Esophagus (tissue), 2 donors: ENCODE data around the gene MGRN1. TPM values are rescaled to one million over a fixed set of nuclear protein-coding genes. Genes with fewer than 3 reads are reported as not detected.
A peak's percentile ranks its signal among the peaks of the same experiment; 100 is the strongest.

Source experiments
- H3K27ac ChIP-seq, 2 donors: one replicate each; pipeline ENCODE4 v1.5.1; 2013; ENCODE audit warnings: low read depth in 2 of 2, mild to moderate bottlenecking in 2 of 2, inconsistent platforms in 1 of 2, low read length in 1 of 2, moderate library complexity in 1 of 2
- H3K27me3 ChIP-seq, 2 donors: one replicate each; pipeline ENCODE4 v1.6.1; 2013; ENCODE audit warnings: low read length in 2 of 2, control low read depth in 1 of 2, mild to moderate bottlenecking in 1 of 2; ENCODE audit not compliant: insufficient read depth in 2 of 2, control insufficient read depth in 1 of 2
- H3K36me3 ChIP-seq, 2 donors: one replicate each; pipeline ENCODE4 v1.6.1; 2013; ENCODE audit warnings: low read length in 1 of 2; ENCODE audit not compliant: control insufficient read depth in 2 of 2, insufficient read depth in 2 of 2
- H3K4me1 ChIP-seq, 2 donors: one replicate each; pipeline ENCODE4 v1.6.1; 2013; ENCODE audit warnings: low read length in 1 of 2; ENCODE audit not compliant: control insufficient read depth in 2 of 2, insufficient read depth in 2 of 2
- H3K4me3 ChIP-seq, 2 donors: one replicate each; pipeline ENCODE4 v1.5.1; 2013; ENCODE audit warnings: low read length in 2 of 2, mild to moderate bottlenecking in 2 of 2, low read depth in 1 of 2, moderate library complexity in 1 of 2
- H3K9me3 ChIP-seq, 2 donors: one replicate each; pipeline ENCODE4 v1.6.1; 2013; ENCODE audit warnings: mild to moderate bottlenecking in 2 of 2, low read depth in 1 of 2, low read length in 1 of 2, moderate library complexity in 1 of 2; ENCODE audit not compliant: control insufficient read depth in 2 of 2, insufficient read depth in 1 of 2
- WGBS, 2 donors: extraction: QIAGEN DNeasy Blood & Tissue Kit; methylation state at CpG; one replicate each; pipeline ENCODE4 v1.1.7; 2013; 5-methylcytosine and 5-hydroxymethylcytosine counted together
- polyA plus RNA-seq, 2 donors: library from polyadenylated mRNA; stranded (reverse); fragments of 200-250 nt; gene quantifications; one replicate each; pipeline ENCODE4 v1.2.3, GENCODE V29; 2013
- donor health status: healthy with polysubstance abuse.
- donor health status: Bipolar disorder and iron deficiency.

The MGRN1 gene
- polyA plus RNA-seq, 2 donors: 10.9 to 15.1 TPM

DNA sequence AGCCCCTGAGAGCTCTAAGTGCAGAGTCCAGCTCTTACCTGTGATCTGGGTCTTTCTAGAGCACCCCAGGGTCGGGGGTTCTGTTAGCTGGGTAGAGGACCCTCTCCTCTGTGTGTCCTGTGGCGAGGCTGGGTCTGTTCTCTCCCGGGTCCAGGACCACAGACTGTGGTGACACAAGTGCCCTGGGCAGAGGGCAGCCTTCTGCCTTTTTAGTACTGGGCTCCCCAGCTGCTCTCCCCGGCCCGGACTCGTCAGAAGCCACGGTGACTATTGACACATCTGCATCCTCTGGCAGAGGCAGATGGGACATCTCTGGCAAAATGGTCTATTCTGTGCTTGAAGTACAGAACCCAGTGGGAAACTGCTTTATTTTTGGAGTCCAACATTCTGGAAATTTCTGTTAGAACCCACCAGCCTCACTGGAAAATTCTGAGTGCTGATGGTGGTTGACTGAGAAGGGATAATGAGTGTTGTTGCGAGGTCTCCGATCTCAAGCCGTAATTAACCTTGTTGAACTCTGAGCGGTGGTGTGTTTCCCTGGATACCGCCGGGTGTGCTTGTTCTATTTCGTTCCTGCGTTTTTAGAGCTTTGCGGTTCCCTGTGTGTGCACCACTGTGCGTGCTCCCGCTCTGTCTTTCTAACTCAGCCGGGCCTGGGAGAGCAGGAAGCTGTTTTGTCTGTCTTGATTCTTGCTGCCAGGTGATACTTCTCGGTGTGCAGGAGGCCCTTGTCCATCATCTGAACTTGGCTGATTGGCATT lies 42.8 kb downstream of the MGRN1 start:
- H3K27me3 ChIP-seq: no peaks in the 10 kb centered on the region
- peaks cover 0 to 9% of the 10 kb centered on the region in 2 donors for H3K4me1 ChIP-seq
- peaks cover 11 to 47% of the 10 kb centered on the region in 2 donors for H3K36me3 ChIP-seq
- no peak overlapping the region for H3K27ac ChIP-seq
- H3K9me3 ChIP-seq: no peaks in the 10 kb centered on the region
- H3K4me3 ChIP-seq: no peak overlapping the region
- WGBS, 2 donors: 93 to 95% methylated on average over 20 of the region's 20 CpGs

DNA sequence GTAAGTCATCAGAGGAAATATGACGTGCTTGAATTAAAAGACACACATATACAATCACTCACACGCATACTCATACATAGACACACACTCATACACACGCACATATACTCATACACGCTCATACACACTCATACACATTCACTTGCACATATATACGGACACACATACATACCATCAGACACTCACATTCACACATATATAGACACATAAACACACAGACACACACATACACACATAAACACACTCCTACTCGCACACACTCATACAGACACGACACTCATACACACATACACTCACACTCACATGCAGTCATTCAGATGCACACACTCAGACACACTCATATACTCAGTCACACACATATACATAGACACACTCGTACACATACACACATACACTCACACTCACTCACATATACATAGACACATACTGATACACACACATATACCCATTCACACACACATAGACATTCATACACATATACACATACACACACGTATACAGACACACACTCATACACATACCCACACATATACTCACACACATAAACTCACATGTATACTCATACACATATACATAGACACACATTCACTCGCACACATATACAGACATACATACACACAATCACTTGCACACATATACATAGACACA lies 43.8 kb downstream of the MGRN1 start:
- Histone ChIP-seq H3K27ac (no peak overlapping the region), H3K36me3 (peaks cover 13 to 54% of the 10 kb centered on the region in 2 donors), H3K27me3 (no peaks in the 10 kb centered on the region), H3K4me1 (peaks cover 0 to 9% of the 10 kb centered on the region in 2 donors), H3K4me3 (no peak overlapping the region), H3K9me3 (no peaks in the 10 kb centered on the region)
- WGBS, 2 donors: 95% methylated on average over 10 of the region's 10 CpGs

DNA sequence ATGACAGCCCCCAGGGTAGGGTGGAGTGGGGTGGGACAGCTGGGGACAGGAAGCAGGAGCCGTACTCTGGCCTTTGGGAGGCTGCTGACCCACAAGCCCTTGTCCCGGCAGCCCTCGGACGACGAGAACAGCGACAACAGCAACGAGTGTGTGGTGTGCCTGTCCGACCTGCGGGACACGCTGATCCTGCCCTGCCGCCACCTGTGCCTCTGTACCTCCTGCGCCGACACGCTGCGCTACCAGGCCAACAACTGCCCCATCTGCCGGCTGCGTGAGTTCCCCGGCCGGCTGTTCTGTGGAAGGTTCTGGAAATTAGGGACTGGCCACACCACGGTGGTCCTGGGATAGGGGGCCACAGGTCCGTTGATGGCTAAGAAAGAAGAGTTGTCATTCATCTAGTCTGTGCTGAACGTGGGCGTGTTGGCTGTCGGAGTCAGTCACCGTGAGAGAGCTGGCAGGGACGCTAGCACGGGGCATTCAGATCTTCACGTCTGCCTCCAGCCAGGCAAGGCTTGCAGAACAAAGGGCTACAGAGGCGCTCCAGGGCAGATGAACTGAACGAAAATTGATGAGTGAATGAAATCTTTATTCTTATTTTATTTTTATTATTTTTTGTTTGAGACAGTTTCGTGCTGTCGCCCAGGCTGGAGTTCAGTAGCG lies 48.9 kb downstream of the MGRN1 start:
- H3K27me3 ChIP-seq: no peaks in the 10 kb centered on the region
- H3K36me3 ChIP-seq: peaks cover 6 to 44% of the 10 kb centered on the region in 2 donors
- H3K4me1 ChIP-seq: peaks cover 0 to 2% of the 10 kb centered on the region in 2 donors
- no peak overlapping the region for H3K4me3 ChIP-seq
- WGBS, 2 donors: 88% methylated on average over 31 to 33 of the region's 33 CpGs
- H3K27ac ChIP-seq: no peak overlapping the region
- no peaks in the 10 kb centered on the region for H3K9me3 ChIP-seq

DNA sequence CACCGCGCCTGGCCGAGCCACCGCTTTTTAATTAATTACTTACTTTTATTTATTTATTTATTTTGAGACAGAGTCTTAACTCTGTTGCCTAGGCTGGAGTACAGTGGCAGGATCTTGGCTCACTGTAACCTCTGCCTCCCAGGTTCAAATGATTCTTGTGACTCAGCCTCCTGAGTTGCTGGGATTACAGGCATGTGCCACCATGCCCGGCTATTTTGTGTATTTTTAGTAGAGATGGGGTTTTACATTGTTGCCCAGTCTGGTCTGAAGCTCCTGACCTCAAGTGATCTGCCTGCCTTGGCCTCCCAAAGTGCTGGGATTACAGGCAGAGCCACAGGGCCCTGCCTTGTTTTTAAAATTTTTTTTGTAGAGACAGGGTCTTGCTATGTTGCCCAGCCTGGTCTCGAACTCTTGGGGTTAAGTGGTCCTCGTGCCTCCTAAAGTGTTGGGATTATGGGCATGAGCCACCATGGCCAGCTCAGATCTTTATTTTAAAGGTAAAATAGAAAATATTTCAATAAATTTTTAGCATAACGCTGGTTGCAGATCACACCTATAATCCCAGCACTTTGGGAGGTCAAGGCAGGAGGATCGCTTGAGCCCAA lies 50.4 kb downstream of the MGRN1 start:
- H3K4me1 ChIP-seq: peaks cover 0 to 5% of the 10 kb centered on the region in 2 donors
- WGBS, 2 donors: 88 to 89% methylated on average over 9 of the region's 9 CpGs
- H3K4me3 ChIP-seq: no peak overlapping the region
- no peak overlapping the region for H3K27ac ChIP-seq
- H3K9me3 ChIP-seq: no peaks in the 10 kb centered on the region
- peaks cover 3 to 41% of the 10 kb centered on the region in 2 donors for H3K36me3 ChIP-seq
- no peaks in the 10 kb centered on the region for H3K27me3 ChIP-seq

DNA sequence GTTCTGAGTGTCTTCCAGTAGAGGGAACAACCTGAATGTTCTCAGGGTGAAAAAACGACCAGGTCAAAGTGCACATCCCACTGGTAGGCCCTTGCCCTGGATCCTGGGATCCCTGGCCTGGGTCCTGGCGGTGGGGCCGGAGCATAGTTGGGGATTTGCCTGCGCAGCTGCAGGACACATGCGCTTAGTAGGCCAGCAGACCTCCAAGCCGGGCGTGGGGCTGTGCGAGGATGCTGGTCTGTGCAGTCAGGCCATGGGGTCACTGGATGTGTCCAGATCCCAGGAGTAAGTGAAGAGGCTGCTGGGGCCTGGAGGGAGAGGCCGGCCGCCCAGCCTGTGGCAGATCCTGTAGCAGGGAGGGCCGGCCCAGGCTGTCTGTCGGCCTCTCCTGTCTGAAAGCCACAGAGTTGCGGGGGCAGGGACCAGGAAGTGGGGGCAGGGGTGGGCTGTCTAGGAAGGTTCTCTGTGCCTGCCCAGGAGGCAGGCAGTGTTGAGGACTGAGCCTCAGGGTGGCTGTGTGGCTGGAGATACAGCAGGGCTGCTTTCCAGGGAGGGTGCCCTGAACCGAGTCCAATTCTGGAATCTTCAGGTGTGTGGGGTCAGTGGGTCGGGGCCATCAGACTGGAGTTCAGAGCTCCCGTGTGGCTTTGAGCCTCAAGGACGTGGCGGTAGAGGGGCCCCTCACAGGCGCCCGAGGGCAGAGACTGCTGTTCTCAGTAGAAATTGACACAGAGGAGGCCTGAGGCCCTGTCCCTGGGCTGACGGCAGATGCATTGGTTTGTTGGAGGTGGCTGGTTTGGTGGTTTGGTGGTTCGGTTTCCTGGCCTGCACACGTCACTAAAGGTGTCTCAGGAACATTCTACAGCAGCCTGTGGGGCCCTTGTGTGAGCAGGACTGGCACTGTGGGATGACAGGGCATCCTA lies 51.5 kb downstream of the MGRN1 start:
- WGBS, 2 donors: 81 to 84% methylated on average over 23 of the region's 23 CpGs
- Histone ChIP-seq H3K36me3 (peaks cover 3 to 33% of the 10 kb centered on the region in 2 donors), H3K4me1 (peaks cover 0 to 5% of the 10 kb centered on the region in 2 donors), H3K27me3 (no peaks in the 10 kb centered on the region), H3K4me3 (no peak overlapping the region), H3K9me3 (no peaks in the 10 kb centered on the region), H3K27ac (peak overlapping the region; percentile 8 to 19)

DNA sequence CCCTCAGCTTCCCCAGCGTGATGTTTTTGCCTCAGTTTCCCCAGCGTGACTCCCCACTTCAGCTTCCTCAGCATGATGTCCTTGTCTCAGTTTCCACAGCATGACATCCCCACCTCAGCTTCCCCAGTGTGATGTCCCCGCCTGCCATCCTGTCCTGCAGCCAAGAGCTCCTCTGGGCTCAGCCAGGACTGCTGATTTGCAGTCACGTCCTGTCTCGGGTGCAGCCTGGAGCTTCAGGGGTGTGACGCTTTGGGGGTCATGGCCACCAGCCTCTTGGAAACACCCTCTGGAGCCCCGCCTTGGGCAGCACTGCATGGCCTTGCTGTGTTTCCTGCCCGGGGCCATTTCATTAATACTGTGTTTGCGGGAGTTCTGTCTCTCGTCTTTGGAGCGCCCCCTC lies 52.2 kb downstream of the MGRN1 start:
- H3K27ac ChIP-seq: no peak overlapping the region
- WGBS, 2 donors: 74% methylated on average over 11 of the region's 11 CpGs

DNA sequence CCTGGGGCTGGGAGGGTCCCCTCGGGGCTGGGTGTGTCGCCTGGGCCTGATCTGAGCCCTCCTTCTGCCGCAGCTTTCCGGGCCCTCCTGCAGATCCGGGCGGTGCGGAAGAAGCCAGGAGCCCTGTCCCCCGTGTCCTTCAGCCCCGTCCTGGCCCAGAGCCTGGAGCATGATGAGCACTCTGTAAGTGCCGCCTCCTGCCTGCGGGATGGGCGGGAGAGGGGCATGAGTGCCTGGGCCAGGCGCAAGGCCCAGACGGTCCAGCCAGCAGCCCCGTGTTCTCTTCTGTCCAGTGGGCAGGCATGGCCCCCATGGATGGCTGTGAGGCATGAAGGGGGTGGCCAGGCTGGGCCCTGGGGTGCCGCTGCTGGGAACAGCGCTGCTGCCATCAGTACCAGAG lies 52.8 kb downstream of the MGRN1 start:
- Histone ChIP-seq H3K36me3 (peaks cover 3 to 32% of the 10 kb centered on the region in 2 donors), H3K9me3 (no peaks in the 10 kb centered on the region), H3K27ac (no peak overlapping the region), H3K4me3 (no peak overlapping the region), H3K4me1 (peaks cover 0 to 5% of the 10 kb centered on the region in 2 donors), H3K27me3 (no peaks in the 10 kb centered on the region)
- WGBS, 2 donors: 82 to 85% methylated on average over 17 of the region's 17 CpGs

More for the DNA sequence above, 52.2 kb downstream of the MGRN1 start:
- H3K4me3 ChIP-seq: no peak overlapping the region
- no peaks in the 10 kb centered on the region for H3K9me3 ChIP-seq
- no peaks in the 10 kb centered on the region for H3K27me3 ChIP-seq
- H3K36me3 ChIP-seq: peaks cover 3 to 32% of the 10 kb centered on the region in 2 donors
- peaks cover 0 to 5% of the 10 kb centered on the region in 2 donors for H3K4me1 ChIP-seq

DNA sequence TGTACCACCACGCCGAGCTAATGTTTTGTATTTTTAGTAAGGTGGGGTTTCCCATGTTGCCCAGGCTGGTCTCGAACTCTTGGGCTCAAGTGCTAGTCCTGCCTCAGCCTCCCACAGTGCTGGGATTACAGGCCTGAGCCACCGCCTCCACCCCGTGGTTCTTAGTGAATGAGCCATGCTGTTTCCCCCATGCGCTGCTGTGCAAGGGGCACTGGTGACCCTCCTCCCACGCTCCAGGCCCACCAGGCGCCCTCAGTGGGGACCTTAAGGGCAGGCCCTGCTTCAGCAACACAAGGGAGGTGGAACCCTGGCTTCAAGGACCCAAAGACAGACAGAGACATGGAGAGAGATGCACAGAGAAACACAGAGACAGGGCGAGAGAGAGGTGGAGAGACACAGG lies 53.4 kb downstream of the MGRN1 start:
- Histone ChIP-seq H3K9me3 (no peaks in the 10 kb centered on the region), H3K27ac (no peak overlapping the region), H3K36me3 (peaks cover 3 to 36% of the 10 kb centered on the region in 2 donors), H3K27me3 (no peaks in the 10 kb centered on the region), H3K4me3 (no peak overlapping the region), H3K4me1 (peaks cover 0 to 5% of the 10 kb centered on the region in 2 donors)
- WGBS, 2 donors: 93 to 96% methylated on average over 9 of the region's 9 CpGs
